ENCODE measurements around the gene ANKRD44. TPM values are rescaled to one million over a fixed set of nuclear protein-coding genes. Genes with fewer than 3 reads are reported as not detected.

The ANKRD44 gene
- total and polyA plus RNA-seq, 2 of the 8 experiments (the other 6 are each of a cell fraction or from before 2014, with no cell fraction given): 1.2 to 1.3 TPM

GRCh38 chr2:197265036-197265435, 45.5 kb downstream of the ANKRD44 start (continued):
- no peak for TF ChIP-seq CHD7 (IDR thresholded peaks at IDR 0.05; ENCODE audit: insufficient replicate concordance, low read length)
- TF ChIP-seq KDM4A (IDR thresholded peaks at IDR 0.05; ENCODE audit: low read depth, low read length, severe bottlenecking): no peak
- TF ChIP-seq EP300 (IDR thresholded peaks at IDR 0.05; ENCODE audit: borderline replicate concordance in 1 of 2, low read depth in 2 of 2, low read length in 2 of 2): no peak
- TF ChIP-seq RBBP5 (IDR thresholded peaks at IDR 0.05; ENCODE audit: borderline replicate concordance, low read depth, low read length): no peak
- TF ChIP-seq HDAC2 (IDR thresholded peaks at IDR 0.05; ENCODE audit: borderline replicate concordance in 1 of 2, low read depth in 2 of 2, low read length in 2 of 2): no peak
- TF ChIP-seq SIX5 (IDR thresholded peaks at IDR 0.05; ENCODE audit: low read depth, low read length): no peak
- TF ChIP-seq YY1 (IDR thresholded peaks at IDR 0.05; ENCODE audit: low read depth, low read length): no peak
- TF ChIP-seq EGR1 (IDR thresholded peaks at IDR 0.05; ENCODE audit: borderline replicate concordance, low read depth, low read length): no peak
- TF ChIP-seq SRF (IDR thresholded peaks at IDR 0.05; ENCODE audit: low read depth, low read length): no peak
- no peak for TF ChIP-seq FOSL1 (IDR thresholded peaks at IDR 0.05; ENCODE audit: insufficient read depth, low read depth, low read length)

Measured in H1 (cell line).